PC-9 (cell line): Measurements from ENCODE around the gene RRBP1. TPM values are rescaled to one million over a fixed set of nuclear protein-coding genes. Genes with fewer than 3 reads are reported as not detected.

Experiments used
- BruUV-seq: library from RNA; stranded (reverse); fragments of 400-500 nt; replicated peaks from 2 replicates; lab custom pipeline; 2021; lab: Mats Ljungman, UMichigan
- CTCF ChIA-PET: fragments of 300-600 bp; sonication (Branson Sonifier 250); formaldehyde crosslinking; loops from one replicate; lab custom pipeline; 2022; ENCODE audit warnings: antibody characterized with exemption; lab: Charles Lee
- POLR2A ChIA-PET: fragments of 300-600 bp; sonication (Branson Sonifier 250); formaldehyde crosslinking; loops from one replicate; lab custom pipeline; 2022; ENCODE audit warnings: antibody characterized with exemption; ENCODE audit not compliant: unreplicated experiment; lab: Charles Lee
- DNase-seq, 2 experiments: peaks; one replicate each; pipeline versions ENCODE4 v3.0.0 to v3.0.0-alpha.2; 2015 to 2022; ENCODE audit warnings: mixed read lengths in 1 of 2
- H2AFZ ChIP-seq: fragments of 200-600 bp; sonication (generic); 2 replicates; pipeline ENCODE4 v1.8.1; 2017; ENCODE audit warnings: antibody characterized with exemption
- H3F3A ChIP-seq: fragments of 200-600 bp; sonication (generic); 2 replicates; pipeline ENCODE4 v1.8.1; 2017; ENCODE audit warnings: antibody characterized with exemption, mild to moderate bottlenecking, low read depth; ENCODE audit not compliant: insufficient read depth
- H3K27ac ChIP-seq: fragments of 200-600 bp; sonication (generic); 2 replicates; pipeline ENCODE4 v1.6.1; 2016; ENCODE audit warnings: mixed run types
- H3K27me3 ChIP-seq: fragments of 200-600 bp; sonication (generic); 2 replicates; pipeline ENCODE4 v1.6.1; 2016; ENCODE audit warnings: low read depth, mixed run types; ENCODE audit not compliant: insufficient read depth
- H3K36me3 ChIP-seq: fragments of 200-600 bp; sonication (generic); 2 replicates; pipeline ENCODE4 v1.6.1; 2016; ENCODE audit warnings: low read depth, mixed run types
- H3K4me1 ChIP-seq: fragments of 200-600 bp; sonication (generic); replicated peaks from 2 replicates; pipeline ENCODE4 v1.6.1; 2016; ENCODE audit warnings: mixed run types; ENCODE audit not compliant: insufficient read depth
- H3K4me2 ChIP-seq: fragments of 200-600 bp; sonication (generic); 2 replicates; pipeline ENCODE4 v1.6.1; 2017; ENCODE audit warnings: mixed run types
- H3K4me3 ChIP-seq: fragments of 200-600 bp; sonication (generic); 2 replicates; pipeline ENCODE4 v1.6.1; 2016; ENCODE audit warnings: mixed run types
- H3K79me2 ChIP-seq: fragments of 200-600 bp; sonication (generic); 2 replicates; pipeline ENCODE4 v1.6.1; 2017; ENCODE audit warnings: low read depth, mixed run types
- H3K9me2 ChIP-seq: fragments of 200-600 bp; sonication (generic); 2 replicates; pipeline ENCODE4 v1.8.1; 2017; ENCODE audit warnings: mild to moderate bottlenecking; ENCODE audit not compliant: insufficient read depth
- H3K9me3 ChIP-seq: fragments of 200-600 bp; sonication (generic); 2 replicates; pipeline ENCODE4 v1.8.1; 2016; ENCODE audit warnings: low read depth; ENCODE audit not compliant: insufficient read depth
- H4K20me1 ChIP-seq: fragments of 200-600 bp; sonication (generic); 2 replicates; pipeline ENCODE4 v1.8.1; 2017; ENCODE audit not compliant: insufficient read depth
- CTCF ChIP-seq: fragments of 200-600 bp; sonication (generic); conservative IDR thresholded peaks from 2 replicates; pipeline ENCODE4 v1.6.1; 2017; ENCODE audit warnings: mixed run types, antibody characterized with exemption, mild to moderate bottlenecking, moderate library complexity
- EZH2 ChIP-seq: fragments of 200-600 bp; sonication (generic); IDR thresholded peaks from 2 replicates; pipeline ENCODE4 v1.8.0; 2017; ENCODE audit warnings: antibody characterized with exemption, low read depth
- intact Hi-C: fragments of 100-400 bp; cut with micrococcal nuclease; formaldehyde crosslinking; loops from one replicate; pipeline ENCODE4 v1.10.0; 2022; ENCODE audit not compliant: unreplicated experiment
- total RNA-seq: library from RNA; stranded (reverse); gene quantifications from 2 replicates; pipeline ENCODE4 v1.2.3, GENCODE V29; 2021

RRBP1 gene
- total RNA-seq, 1 experiment from 2014 or later: 144 TPM

GRCh38 chr20:17663040-17663399 is 19.0 kb downstream of the RRBP1 start:
- no peak overlapping the region for H3K4me3 ChIP-seq
- intact Hi-C loops: no loop called here
- H3K4me1 ChIP-seq: no peaks in the 10 kb centered on the region
- H2AFZ ChIP-seq: no peak overlapping the region
- peaks cover 34% of the 10 kb centered on the region for H3K79me2 ChIP-seq
- ChIA-PET CTCF (no interaction called here), POLR2A (no interaction called here)
- TF ChIP-seq CTCF: no peak
- TF ChIP-seq EZH2: no peak
- H3K9me2 ChIP-seq: no peaks in the 10 kb centered on the region
- no peak overlapping the region for H3K27ac ChIP-seq
- peaks cover 4% of the 10 kb centered on the region; the same call in 1 of the 2 replicates for H3F3A ChIP-seq
- H3K36me3 ChIP-seq: peaks cover 12% of the 10 kb centered on the region; the same call in 1 of the 2 replicates
- H3K4me2 ChIP-seq: no peak overlapping the region
- no peak for DNase-seq
- 0 out of 2 replicates have a peak, but pooled peaks cover 3% of the 10 kb centered on the region for H3K9me3 ChIP-seq
- BruUV-seq: no TSS peak
- H4K20me1 ChIP-seq: peaks cover 20% of the 10 kb centered on the region
- H3K27me3 ChIP-seq: no peaks in the 10 kb centered on the region

- H3K9me3 ChIP-seq: 0 out of 2 replicates have a peak, but pooled peaks cover 3% of the 10 kb centered on the region
- no TSS peak for BruUV-seq
- ChIA-PET CTCF (no interaction called here), POLR2A (no interaction called here)
- no peak overlapping the region for H3K4me2 ChIP-seq
- peaks cover 12% of the 10 kb centered on the region; the same call in 1 of the 2 replicates for H3K36me3 ChIP-seq
- no peak overlapping the region for H3K4me3 ChIP-seq
- H3K9me2 ChIP-seq: no peaks in the 10 kb centered on the region
- H2AFZ ChIP-seq: no peak overlapping the region
- H3K4me1 ChIP-seq: no peaks in the 10 kb centered on the region
- H3K27ac ChIP-seq: no peak overlapping the region
- DNase-seq: no peak
- peaks cover 34% of the 10 kb centered on the region for H3K79me2 ChIP-seq
- TF ChIP-seq EZH2 (no peak), CTCF (no peak)
- H3K27me3 ChIP-seq: no peaks in the 10 kb centered on the region
- H4K20me1 ChIP-seq: peaks cover 18% of the 10 kb centered on the region
- intact Hi-C loops: no loop called here
- peaks cover 4% of the 10 kb centered on the region; the same call in 1 of the 2 replicates for H3F3A ChIP-seq
Measured at GRCh38 chr20:17662333-17663039, 19.6 kb downstream of the RRBP1 start.

GRCh38 chr20:17661121-17661744 is 20.8 kb downstream of the RRBP1 start:
- no peak for TF ChIP-seq CTCF
- no peak for TF ChIP-seq EZH2
- DNase-seq: no peak
- Histone ChIP-seq H3K4me1 (no peaks in the 10 kb centered on the region), H4K20me1 (peaks cover 17% of the 10 kb centered on the region), H3K4me2 (no peak overlapping the region), H3K4me3 (no peak overlapping the region), H2AFZ (no peak overlapping the region), H3K27ac (no peak overlapping the region), H3K36me3 (peaks cover 15% of the 10 kb centered on the region; the same call in 1 of the 2 replicates), H3K79me2 (peaks cover 30% of the 10 kb centered on the region), H3K27me3 (no peaks in the 10 kb centered on the region), H3K9me2 (no peaks in the 10 kb centered on the region), H3K9me3 (0 out of 2 replicates have a peak, but pooled peaks cover 3% of the 10 kb centered on the region), H3F3A (peaks cover 3% of the 10 kb centered on the region; the same call in 1 of the 2 replicates)
- intact Hi-C loops: no loop called here
- POLR2A ChIA-PET: no interaction called here
- CTCF ChIA-PET: no interaction called here
- no TSS peak for BruUV-seq
